Right lobe of liver (tissue), 4 donors: ENCODE results near the gene ELK3.

ENCODE experiments used
- CTCF ChIP-seq, 4 donors: fragments of 200-600 bp in 3 of 4; fragments of 450-650 bp in 1 of 4; IDR thresholded peaks; one replicate each; pipeline versions ENCODE4 v1.5.1 to v1.8.0; 2016 to 2022; ENCODE audit warnings: antibody characterized with exemption in 4 of 4, mild to moderate bottlenecking in 2 of 4
- POLR2A ChIP-seq: fragments of 450-650 bp; IDR thresholded peaks from one replicate; pipeline ENCODE4 v1.6.1; 2017; ENCODE audit warnings: antibody characterized with exemption, mild to moderate bottlenecking
- donor health status: DM: no; HTN: no; CAD: no.
- donor health status: DM: no; HTN: no; CAD: no.
- donor health status: DM: no; HTN: yes; CAD: no.

- no peak for TF ChIP-seq CTCF (IDR thresholded peaks at IDR 0.05)
- no peak for TF ChIP-seq POLR2A
Observed at GRCh38 chr12:96241431-96241830, 47.3 kb downstream of the ELK3 start.
